Natural killer cell (primary cell): ENCODE data around the gene CNKSR2. TPM values are rescaled to one million over a fixed set of nuclear protein-coding genes. Genes with fewer than 3 reads are reported as not detected.
"Not testable (repeated sequence)": the region's sequence is repeated elsewhere in the genome, so short reads cannot be mapped to it uniquely, and the experiment has no call there.

ENCODE experiments used
- ATAC-seq, 3 donors: fragments of 150-1000 bp in 2 of 3; fragments of 200-7000 bp in 1 of 3; cut with Tn5 transposase; 1 replicate in 1 of 3; 2 replicates in 2 of 3; pipeline ENCODE4 v1.10.0; 2021; ENCODE audit warnings: mild to moderate bottlenecking in 2 of 3, moderate library complexity in 2 of 3
- DNase-seq, 2 donors: peaks; one replicate each; pipeline versions ENCODE4 v3.0.0 to v3.0.0-alpha.2; 2013 to 2021; ENCODE audit warnings: mixed read lengths in 1 of 2
- H3K27ac ChIP-seq: one replicate; pipeline ENCODE4 v1.5.1; 2013; ENCODE audit warnings: mild to moderate bottlenecking, low read length
- H3K27me3 ChIP-seq: one replicate; pipeline ENCODE4 v1.6.1; 2013; ENCODE audit warnings: low read length; ENCODE audit not compliant: control insufficient read depth, insufficient read depth
- H3K36me3 ChIP-seq: one replicate; pipeline ENCODE4 v1.6.1; 2013; ENCODE audit warnings: low read length; ENCODE audit not compliant: control insufficient read depth, insufficient read depth
- H3K4me1 ChIP-seq: one replicate; pipeline ENCODE4 v1.6.1; 2013; ENCODE audit warnings: low read length; ENCODE audit not compliant: control insufficient read depth, insufficient read depth
- H3K4me3 ChIP-seq: one replicate; pipeline ENCODE4 v1.5.1; 2013; ENCODE audit warnings: low read length
- H3K9me3 ChIP-seq: one replicate; pipeline ENCODE4 v1.6.1; 2013; ENCODE audit warnings: low read length; ENCODE audit not compliant: control insufficient read depth, insufficient read depth
- H3K27ac Mint-ChIP-seq, 2 donors: one replicate each; pipeline ENCODE4 v1.8.0; 2022; ENCODE audit warnings: mild to moderate bottlenecking in 2 of 2, mixed read lengths in 2 of 2, moderate library complexity in 1 of 2
- H3K27me3 Mint-ChIP-seq, 2 donors: one replicate each; pipeline ENCODE4 v1.8.0; 2022; ENCODE audit warnings: low read depth in 2 of 2, mixed read lengths in 2 of 2
- H3K36me3 Mint-ChIP-seq: one replicate; pipeline ENCODE4 v1.8.0; 2022; ENCODE audit warnings: mixed read lengths
- H3K4me1 Mint-ChIP-seq, 2 donors: one replicate each; pipeline ENCODE4 v1.8.0; 2022; ENCODE audit warnings: mixed read lengths in 2 of 2
- H3K4me3 Mint-ChIP-seq: one replicate; pipeline ENCODE4 v1.8.0; 2022; ENCODE audit warnings: mild to moderate bottlenecking, moderate library complexity, mixed read lengths
- H3K9me3 Mint-ChIP-seq, 2 donors: one replicate each; pipeline ENCODE4 v1.8.0; 2022; ENCODE audit warnings: mixed read lengths in 2 of 2
- CTCF ChIP-seq: fragments of 200-600 bp; IDR thresholded peaks from one replicate; pipeline ENCODE4 v1.8.0; 2022; ENCODE audit warnings: antibody characterized with exemption
- whole genome bisulfite sequencing: methylation state at CpG from one replicate; pipeline ENCODE4 v1.1.7; 2013; ENCODE audit warnings: missing lambda C conversion rate; ENCODE audit not compliant: insufficient coverage; 5-methylcytosine and 5-hydroxymethylcytosine counted together
- intact Hi-C: fragments of 100-400 bp; cut with micrococcal nuclease; formaldehyde crosslinking; loops from one replicate; pipeline ENCODE4 v1.14.2; 2022
- total RNA-seq, 4 donors: library from RNA; stranded (reverse); fragments of 120-200 nt in 1 of 4; gene quantifications; one replicate each; pipeline versions ENCODE4 v1.2.3 to v1.2.4, GENCODE V29; 2013 to 2022

CNKSR2 gene
- total RNA-seq, 3 donors from 2014 or later (not counting 1 experiment from before 2014, with no cell fraction given): 1.8 to 2.2 (median 1.8) TPM

DNA sequence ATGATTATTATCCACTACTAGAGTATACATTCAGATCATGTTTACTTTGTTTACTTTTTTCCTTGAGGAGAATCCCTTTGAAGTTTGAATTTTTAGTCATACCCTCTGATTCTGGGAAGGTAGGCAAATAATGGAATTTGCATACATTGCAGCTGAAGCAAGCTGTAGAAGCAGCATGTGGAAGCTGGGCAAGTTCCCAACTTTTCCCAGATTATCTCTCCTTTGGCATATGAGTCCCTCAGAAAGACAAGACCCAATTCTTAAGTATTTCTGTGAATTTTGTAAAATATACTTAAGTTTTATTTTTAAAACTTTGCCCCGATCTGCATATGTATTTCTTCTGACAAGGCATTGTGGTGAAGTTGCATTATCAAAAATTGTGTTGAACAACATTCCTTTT lies 94.9 kb downstream of the CNKSR2 start:
- no peaks in the 10 kb centered on the region for H3K36me3 ChIP-seq
- intact Hi-C loops: no loop called here
- Mint-ChIP-seq H3K27ac (no peak overlapping the region), H3K4me3 (no peak overlapping the region), H3K4me1 (no peaks in the 10 kb centered on the region), H3K36me3 (no peaks in the 10 kb centered on the region), H3K9me3 (no peaks in the 10 kb centered on the region), H3K27me3 (no peaks in the 10 kb centered on the region)
- H3K27me3 ChIP-seq: no peaks in the 10 kb centered on the region
- H3K4me3 ChIP-seq: no peak overlapping the region
- no peaks in the 10 kb centered on the region for H3K4me1 ChIP-seq
- WGBS: 86% methylated on average over 1 of the region's 1 CpG
- DNase-seq: no peak
- H3K27ac ChIP-seq: no peak overlapping the region
- H3K9me3 ChIP-seq: no peaks in the 10 kb centered on the region
- ATAC-seq: no peak
- TF ChIP-seq CTCF: no peak

DNA sequence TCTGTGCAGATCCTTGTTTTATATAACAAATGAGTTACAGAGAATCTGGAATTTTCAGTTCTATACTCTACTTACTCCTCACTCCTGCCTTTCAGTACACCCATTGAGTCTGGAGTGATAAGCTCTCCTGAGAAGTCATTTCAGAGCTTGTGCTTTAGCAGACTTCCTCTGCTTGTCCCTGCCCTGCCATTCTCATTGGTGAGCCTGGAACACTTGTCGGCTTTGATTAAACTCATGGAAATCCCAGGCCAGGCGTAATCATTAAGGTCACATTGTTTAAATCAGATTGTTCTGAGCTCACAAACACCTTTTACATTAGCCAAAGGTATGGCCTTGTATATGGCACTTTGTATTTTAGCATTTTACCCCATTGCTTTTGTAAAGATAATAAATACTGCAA lies 102.7 kb downstream of the CNKSR2 start:
- no peak overlapping the region for H3K4me3 Mint-ChIP-seq
- H3K9me3 Mint-ChIP-seq: no peaks in the 10 kb centered on the region
- DNase-seq (no peak), ATAC-seq (no peak)
- H3K4me3 ChIP-seq: no peak overlapping the region
- no peaks in the 10 kb centered on the region for H3K4me1 Mint-ChIP-seq
- H3K36me3 Mint-ChIP-seq: no peaks in the 10 kb centered on the region
- H3K9me3 ChIP-seq: no peaks in the 10 kb centered on the region
- H3K27me3 Mint-ChIP-seq: no peaks in the 10 kb centered on the region
- WGBS: 94% methylated on average over 2 of the region's 2 CpGs
- H3K4me1 ChIP-seq: no peaks in the 10 kb centered on the region
- intact Hi-C loops: no loop called here
- no peaks in the 10 kb centered on the region for H3K27me3 ChIP-seq
- no peak overlapping the region for H3K27ac ChIP-seq
- no peaks in the 10 kb centered on the region for H3K36me3 ChIP-seq
- no peak for TF ChIP-seq CTCF
- no peak overlapping the region for H3K27ac Mint-ChIP-seq

DNA sequence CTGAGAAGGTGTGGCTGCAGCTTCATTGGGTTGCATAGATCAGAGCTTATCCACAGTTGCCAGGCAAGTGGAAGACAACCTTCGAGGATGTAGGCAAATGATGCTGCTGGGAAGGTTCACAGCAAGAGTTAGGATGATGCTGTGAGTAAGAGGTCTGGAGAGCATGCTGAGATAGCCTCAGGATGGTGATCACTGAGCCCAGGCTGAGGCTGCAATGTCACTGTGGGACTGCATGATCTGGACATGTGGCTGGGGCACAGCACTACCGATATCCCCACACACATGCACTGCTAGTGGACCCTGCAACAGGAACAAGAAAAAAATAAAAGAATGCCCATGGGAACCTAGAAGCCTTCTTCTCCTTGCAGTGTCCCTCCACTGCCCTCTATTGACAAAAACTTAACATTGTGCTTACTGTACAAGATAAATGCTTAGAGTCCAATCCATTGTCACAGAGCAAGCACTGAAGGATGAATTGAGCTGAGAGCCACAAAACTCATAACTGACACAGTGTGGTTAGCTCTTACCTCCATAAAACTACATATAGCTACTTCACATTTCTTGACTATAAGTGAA lies 105.6 kb downstream of the CNKSR2 start:
- Mint-ChIP-seq H3K9me3 (no peaks in the 10 kb centered on the region), H3K27ac (no peak overlapping the region), H3K27me3 (no peaks in the 10 kb centered on the region), H3K4me1 (no peaks in the 10 kb centered on the region), H3K36me3 (no peaks in the 10 kb centered on the region), H3K4me3 (no peak overlapping the region)
- WGBS: 30% methylated on average over 2 of the region's 2 CpGs
- peak; percentile 27 for TF ChIP-seq CTCF
- no peak overlapping the region for H3K4me3 ChIP-seq
- no peaks in the 10 kb centered on the region for H3K27me3 ChIP-seq
- H3K9me3 ChIP-seq: no peaks in the 10 kb centered on the region
- DNase-seq (peak in 1 of 2 donors; percentile 63), ATAC-seq (peak in 2 of 3 donors; percentile 37 to 50)
- no peak overlapping the region for H3K27ac ChIP-seq
- H3K4me1 ChIP-seq: no peaks in the 10 kb centered on the region
- no peaks in the 10 kb centered on the region for H3K36me3 ChIP-seq
- intact Hi-C loops: loop anchor here (1.0 kb wide), 1 partner anchor 949 kb away; no protein-coding TSS in a partner anchor

- no peak overlapping the region for H3K4me3 Mint-ChIP-seq
- no peaks in the 10 kb centered on the region for H3K4me1 ChIP-seq
- no peaks in the 10 kb centered on the region for H3K9me3 ChIP-seq
- DNase-seq (no peak), ATAC-seq (no peak)
- intact Hi-C loops: no loop called here
- WGBS: 50% methylated on average over 1 of the region's 2 CpGs
- no peaks in the 10 kb centered on the region for H3K36me3 Mint-ChIP-seq
- no peaks in the 10 kb centered on the region for H3K4me1 Mint-ChIP-seq
- TF ChIP-seq CTCF: no peak
- H3K4me3 ChIP-seq: no peak overlapping the region
- no peaks in the 10 kb centered on the region for H3K9me3 Mint-ChIP-seq
- H3K27me3 Mint-ChIP-seq: no peaks in the 10 kb centered on the region
- no peak overlapping the region for H3K27ac Mint-ChIP-seq
- no peaks in the 10 kb centered on the region for H3K27me3 ChIP-seq
- H3K36me3 ChIP-seq: no peaks in the 10 kb centered on the region
- no peak overlapping the region for H3K27ac ChIP-seq
Observed at GRCh38 chrX:21481761-21482160, 107.5 kb downstream of the CNKSR2 start.

- H3K9me3 Mint-ChIP-seq, H3K9me3 ChIP-seq, H3K4me1 ChIP-seq, H3K4me3 ChIP-seq, H3K27ac Mint-ChIP-seq, DNase-seq, H3K27ac ChIP-seq, ATAC-seq, H3K27me3 Mint-ChIP-seq, intact Hi-C loops, H3K27me3 ChIP-seq, H3K4me3 Mint-ChIP-seq, H3K36me3 Mint-ChIP-seq, H3K36me3 ChIP-seq, H3K4me1 Mint-ChIP-seq: not testable (repeated sequence)
- 93% methylated on average over 3 of the region's 7 CpGs for WGBS
Observed at GRCh38 chrX:21484051-21484450, 109.8 kb downstream of the CNKSR2 start.
